Neural cell (in vitro differentiated cells): Measurements from ENCODE around the gene CDHR4. TPM values are rescaled to one million over a fixed set of nuclear protein-coding genes. Genes with fewer than 3 reads are reported as not detected.
"Not testable (repeated sequence)": the region's sequence is repeated elsewhere in the genome, so short reads cannot be mapped to it uniquely, and the experiment has no call there.

Experiments
- H2AFZ ChIP-seq: fragments of 200-600, 300-800 bp; sonication (generic), shearing (Covaris generic); 2 replicates; pipeline ENCODE4 v1.6.0; 2014; ENCODE audit warnings: low read depth, mild to moderate bottlenecking, antibody characterized with exemption, low read length, moderate library complexity
- H3F3A ChIP-seq: fragments of 200-600 bp; shearing (Covaris generic); 2 replicates; pipeline ENCODE4 v1.6.1; 2016; ENCODE audit warnings: mild to moderate bottlenecking, moderate library complexity, mixed read lengths, antibody characterized with exemption, low read length; ENCODE audit not compliant: insufficient read depth, poor library complexity, severe bottlenecking
- H3K27ac ChIP-seq: fragments of 200-600, 300-800 bp; sonication (generic), shearing (Covaris generic); 2 replicates; pipeline ENCODE4 v1.5.1; 2014; ENCODE audit warnings: mild to moderate bottlenecking, low read length, moderate library complexity
- H3K27me3 ChIP-seq: fragments of 300-800, 200-600 bp; sonication (generic), shearing (Covaris generic); 2 replicates; pipeline ENCODE4 v1.6.0; 2014; ENCODE audit warnings: mild to moderate bottlenecking, low read depth, low read length, moderate library complexity; ENCODE audit not compliant: insufficient read depth
- H3K36me3 ChIP-seq: fragments of 300-800, 200-600 bp; sonication (generic), shearing (Covaris generic); 2 replicates; pipeline ENCODE4 v1.5.1; 2014; ENCODE audit warnings: mild to moderate bottlenecking, antibody characterized with exemption, low read length, moderate library complexity; ENCODE audit not compliant: insufficient read depth
- H3K4me2 ChIP-seq: fragments of 300-800, 200-600 bp; sonication (generic), shearing (Covaris generic); 2 replicates; pipeline ENCODE4 v1.6.0; 2014; ENCODE audit warnings: mild to moderate bottlenecking, low read length
- H3K4me3 ChIP-seq: fragments of 300-800, 200-600 bp; sonication (generic), shearing (Covaris generic); 2 replicates; pipeline ENCODE4 v1.5.1; 2014; ENCODE audit warnings: mild to moderate bottlenecking, low read length, moderate library complexity
- H3K79me2 ChIP-seq: fragments of 200-600 bp; shearing (Covaris generic); replicated peaks from 2 replicates; pipeline ENCODE4 v1.6.0; 2014; ENCODE audit warnings: mild to moderate bottlenecking, low read length, moderate library complexity; ENCODE audit not compliant: insufficient read depth
- H3K9ac ChIP-seq: fragments of 300-800, 200-600 bp; sonication (generic), shearing (Covaris generic); 2 replicates; pipeline ENCODE4 v1.6.1; 2016; ENCODE audit warnings: mild to moderate bottlenecking, low read length, mixed read lengths
- H3K9me2 ChIP-seq: fragments of 200-600 bp; shearing (Covaris generic); 2 replicates; pipeline ENCODE4 v1.6.1; 2016; ENCODE audit warnings: mild to moderate bottlenecking, low read length, mixed read lengths; ENCODE audit not compliant: insufficient read depth
- H3K9me3 ChIP-seq: fragments of 200-600, 300-800 bp; sonication (generic), shearing (Covaris generic); 2 replicates; pipeline ENCODE4 v1.6.1; 2016; ENCODE audit warnings: mild to moderate bottlenecking, mixed run types, low read length, moderate library complexity, mixed read lengths
- H4K20me1 ChIP-seq: fragments of 200-600 bp; shearing (Covaris generic); 2 replicates; pipeline ENCODE4 v1.6.1; 2016; ENCODE audit warnings: mild to moderate bottlenecking, mixed run types; ENCODE audit not compliant: insufficient read depth
- EP300 ChIP-seq: fragments of 450-650 bp; conservative IDR thresholded peaks from 2 replicates; pipeline ENCODE4 v1.6.1; 2014; ENCODE audit warnings: antibody characterized with exemption, mild to moderate bottlenecking, moderate library complexity; ENCODE audit not compliant: poor library complexity, severe bottlenecking
- EZH2 ChIP-seq: fragments of 200-600, 300-800 bp; shearing (Covaris generic), sonication (generic); IDR thresholded peaks from 2 replicates; pipeline ENCODE4 v1.6.1; 2014; ENCODE audit warnings: antibody characterized with exemption, low read length, borderline replicate concordance, mild to moderate bottlenecking; ENCODE audit not compliant: insufficient read depth, poor library complexity, severe bottlenecking
- MXI1 ChIP-seq: fragments of 450-650 bp; conservative IDR thresholded peaks from 2 replicates; pipeline ENCODE4 v1.6.1; 2014; ENCODE audit warnings: antibody characterized with exemption, mild to moderate bottlenecking; ENCODE audit not compliant: poor library complexity, severe bottlenecking
- POLR2AphosphoS5 ChIP-seq: IDR thresholded peaks from 2 replicates; pipeline ENCODE4 v1.6.1; 2012
- RAD21 ChIP-seq: fragments of 450-650 bp; conservative IDR thresholded peaks from 2 replicates; pipeline ENCODE4 v1.6.1; 2014; ENCODE audit warnings: antibody characterized with exemption, mild to moderate bottlenecking, moderate library complexity
- REST ChIP-seq: IDR thresholded peaks from 2 replicates; pipeline ENCODE4 v1.6.1; 2012; ENCODE audit warnings: borderline replicate concordance
- SMC3 ChIP-seq: fragments of 450-650 bp; conservative IDR thresholded peaks from 2 replicates; pipeline ENCODE4 v1.6.1; 2014; ENCODE audit warnings: antibody characterized with exemption, mild to moderate bottlenecking, moderate library complexity; ENCODE audit not compliant: poor library complexity
- TAF1 ChIP-seq: IDR thresholded peaks from 2 replicates; pipeline ENCODE4 v1.6.1; 2012; ENCODE audit warnings: low read depth
- polyA plus RNA-seq: library from polyadenylated mRNA; depleted of rRNA; stranded (reverse); fragments of >200 nt; gene quantifications from 2 replicates; pipeline ENCODE4 v1.2.3, GENCODE V29; 2014
- TF ChIP-seq, protein P1 (sequence below): fragments of 450-650 bp; IDR thresholded peaks from 2 replicates; pipeline ENCODE4 v1.5.1; 2014; ENCODE audit warnings: antibody characterized with exemption, mild to moderate bottlenecking, moderate library complexity; ENCODE audit not compliant: poor library complexity, severe bottlenecking

The CDHR4 gene
- polyA plus RNA-seq, 1 donor from 2014 or later: not detected

DNA sequence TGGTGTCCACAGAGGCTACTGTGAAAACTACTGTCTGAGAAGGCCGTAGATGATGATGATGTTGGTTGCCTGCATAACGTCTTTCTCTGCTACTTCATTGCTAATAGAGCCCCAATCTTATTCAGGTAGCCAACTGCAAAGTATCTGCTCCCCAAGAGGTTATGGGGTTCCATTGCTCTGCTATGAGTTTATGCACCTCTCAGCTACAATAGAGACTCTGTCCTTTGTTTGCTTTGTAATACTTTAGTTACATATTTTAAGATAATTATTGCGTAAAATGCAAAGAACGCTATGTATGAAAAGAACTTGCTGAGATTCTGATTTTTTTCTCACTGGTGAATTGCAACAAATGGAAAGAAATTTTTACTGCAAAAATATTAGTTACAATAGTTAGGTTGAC is 48.2 kb downstream of the CDHR4 start:
- Histone ChIP-seq H3K27me3 (no peaks in the 10 kb centered on the region), H3K36me3 (no peaks in the 10 kb centered on the region), H3K9ac (no peak overlapping the region), H2AFZ (no peak overlapping the region), H3K79me2 (peaks cover 50% of the 10 kb centered on the region), H4K20me1 (no peaks in the 10 kb centered on the region), H3K4me2 (no peak overlapping the region), H3F3A (no peaks in the 10 kb centered on the region), H3K9me2 (no peaks in the 10 kb centered on the region), H3K9me3 (no peaks in the 10 kb centered on the region), H3K27ac (no peak overlapping the region), H3K4me3 (no peak overlapping the region)
- no peak for TF ChIP-seq MXI1
- TF ChIP-seq SMC3: no peak
- TF ChIP-seq EZH2: no peak
- TF ChIP-seq REST: no peak
- TF ChIP-seq, protein P1, sequence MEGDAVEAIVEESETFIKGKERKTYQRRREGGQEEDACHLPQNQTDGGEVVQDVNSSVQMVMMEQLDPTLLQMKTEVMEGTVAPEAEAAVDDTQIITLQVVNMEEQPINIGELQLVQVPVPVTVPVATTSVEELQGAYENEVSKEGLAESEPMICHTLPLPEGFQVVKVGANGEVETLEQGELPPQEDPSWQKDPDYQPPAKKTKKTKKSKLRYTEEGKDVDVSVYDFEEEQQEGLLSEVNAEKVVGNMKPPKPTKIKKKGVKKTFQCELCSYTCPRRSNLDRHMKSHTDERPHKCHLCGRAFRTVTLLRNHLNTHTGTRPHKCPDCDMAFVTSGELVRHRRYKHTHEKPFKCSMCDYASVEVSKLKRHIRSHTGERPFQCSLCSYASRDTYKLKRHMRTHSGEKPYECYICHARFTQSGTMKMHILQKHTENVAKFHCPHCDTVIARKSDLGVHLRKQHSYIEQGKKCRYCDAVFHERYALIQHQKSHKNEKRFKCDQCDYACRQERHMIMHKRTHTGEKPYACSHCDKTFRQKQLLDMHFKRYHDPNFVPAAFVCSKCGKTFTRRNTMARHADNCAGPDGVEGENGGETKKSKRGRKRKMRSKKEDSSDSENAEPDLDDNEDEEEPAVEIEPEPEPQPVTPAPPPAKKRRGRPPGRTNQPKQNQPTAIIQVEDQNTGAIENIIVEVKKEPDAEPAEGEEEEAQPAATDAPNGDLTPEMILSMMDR: no peak
- no peak for TF ChIP-seq POLR2AphosphoS5
- no peak for TF ChIP-seq RAD21
- no peak for TF ChIP-seq TAF1
- no peak for TF ChIP-seq EP300

DNA sequence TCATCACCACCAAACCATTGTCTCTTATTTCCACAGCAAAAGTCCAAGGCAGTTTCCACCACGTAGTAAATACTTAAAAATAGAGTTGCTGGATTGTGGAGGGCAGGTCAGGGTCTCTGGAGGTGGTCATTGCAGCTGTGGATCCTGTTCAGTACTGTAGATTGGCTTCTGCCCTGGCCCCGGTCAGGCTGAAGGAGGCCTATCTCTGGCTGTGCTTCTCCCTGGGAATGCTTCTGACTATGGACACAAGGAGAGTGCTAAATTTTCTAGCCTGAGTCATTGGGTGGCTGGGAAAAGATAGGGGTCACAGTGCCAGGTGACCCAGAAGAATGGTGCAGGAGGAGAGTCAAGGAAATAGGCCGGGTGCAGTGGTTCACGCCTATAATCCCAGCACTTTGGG is 49.6 kb downstream of the CDHR4 start:
- TF ChIP-seq EP300 (no peak), MXI1 (no peak), EZH2 (no peak), REST (no peak), RAD21 (no peak), SMC3 (no peak), POLR2AphosphoS5 (no peak), TAF1 (no peak)
- TF ChIP-seq, protein P1: no peak
- H2AFZ ChIP-seq: no peak overlapping the region
- no peaks in the 10 kb centered on the region for H3K9me2 ChIP-seq
- H3K4me2 ChIP-seq: no peak overlapping the region
- no peaks in the 10 kb centered on the region for H3K36me3 ChIP-seq
- H3K9ac ChIP-seq: no peak overlapping the region
- H3K4me3 ChIP-seq: no peak overlapping the region
- H3K79me2 ChIP-seq: peaks cover 38% of the 10 kb centered on the region
- H3K27ac ChIP-seq: no peak overlapping the region
- H3K27me3 ChIP-seq: no peaks in the 10 kb centered on the region
- no peaks in the 10 kb centered on the region for H3F3A ChIP-seq
- no peaks in the 10 kb centered on the region for H3K9me3 ChIP-seq
- no peaks in the 10 kb centered on the region for H4K20me1 ChIP-seq

- H2AFZ ChIP-seq, H3K9me2 ChIP-seq, H3K9ac ChIP-seq, H3K36me3 ChIP-seq, H3K9me3 ChIP-seq, H3K27ac ChIP-seq, H3K27me3 ChIP-seq, H3F3A ChIP-seq, H3K4me3 ChIP-seq, H3K4me2 ChIP-seq, H4K20me1 ChIP-seq: not testable (repeated sequence)
- H3K79me2 ChIP-seq: peaks cover 30% of the 10 kb centered on the region
Measured at GRCh38 chr3:49748874-49749273, 50.8 kb downstream of the CDHR4 start.
